HCT116 (cell line): ENCODE measurements around the gene SDK1. TPM values are rescaled to one million over a fixed set of nuclear protein-coding genes. Genes with fewer than 3 reads are reported as not detected.

Source experiments
- ATAC-seq: fragments of 200-7000 bp; cut with Tn5 transposase; 2 replicates; pipeline ENCODE4 v1.9.1; 2020; ENCODE audit warnings: mild to moderate bottlenecking, moderate library complexity
- BruUV-seq: library from RNA; stranded (reverse); fragments of 400-500 nt; replicated peaks from 2 replicates; lab custom pipeline; 2021; lab: Mats Ljungman, UMichigan
- CTCF ChIA-PET: fragments of 300-600 bp; sonication (Branson Sonifier 250); formaldehyde crosslinking; loops from one replicate; lab custom pipeline; 2021; ENCODE audit warnings: antibody characterized with exemption; lab: Charles Lee
- POLR2A ChIA-PET: fragments of 300-600, 350-600 bp; sonication (Branson Sonifier 250); formaldehyde crosslinking; loops from one replicate; lab custom pipeline; 2021; ENCODE audit warnings: antibody characterized with exemption; lab: Charles Lee
- RAD21 ChIA-PET, 2 experiments: fragments of 300-600 bp; sonication (Branson Sonifier 250); formaldehyde crosslinking; loops; one replicate each; lab custom pipeline; 2023; ENCODE audit warnings: low total read pairs in 2 of 2; ENCODE audit not compliant: uncharacterized antibody in 2 of 2, unreplicated experiment in 2 of 2, low non-redundant PET in 1 of 2; lab: Charles Lee
- DNase-seq: peaks from one replicate; pipeline ENCODE4 v3.0.0-alpha.2; 2010; ENCODE audit warnings: low read depth, low spot score
- H2AFZ ChIP-seq: fragments of 200-600 bp; shearing (Covaris generic), sonication (generic); 2 replicates; pipeline ENCODE4 v1.6.1; 2017; ENCODE audit warnings: low read depth, mixed run types, mixed read lengths, antibody characterized with exemption, low read length; ENCODE audit not compliant: poor library complexity, severe bottlenecking
- H3K27ac ChIP-seq: 2 replicates; pipeline ENCODE4 v1.5.1; 2012; ENCODE audit warnings: low read depth, low read length
- H3K27me3 ChIP-seq: fragments of 200-600 bp; sonication (generic); 2 replicates; pipeline ENCODE4 v1.6.1; 2016; ENCODE audit warnings: mixed run types, low read length, mixed read lengths; ENCODE audit not compliant: insufficient read depth
- H3K36me3 ChIP-seq, 2 experiments: fragments of 200-500 bp in 1 of 2; fragments of 200-600 bp in 1 of 2; sonication (Bioruptor generic) in 1 of 2; sonication (generic) in 1 of 2; 2 replicates each; pipeline versions ENCODE4 v1.5.1 to v1.6.1; 2014 to 2016; ENCODE audit warnings: low read length in 2 of 2, inconsistent platforms in 1 of 2, mixed read lengths in 1 of 2, mixed run types in 1 of 2; ENCODE audit not compliant: insufficient read depth in 2 of 2, control insufficient read depth in 1 of 2
- H3K4me1 ChIP-seq, 2 experiments: fragments of 200-600 bp in 1 of 2; sonication (generic) in 1 of 2; 2 replicates each; pipeline versions ENCODE4 v1.5.1 to v1.6.1; 2012 to 2017; ENCODE audit warnings: low read length in 2 of 2, inconsistent platforms in 1 of 2, mild to moderate bottlenecking in 1 of 2, mixed read lengths in 1 of 2, mixed run types in 1 of 2, moderate library complexity in 1 of 2; ENCODE audit not compliant: insufficient read depth in 2 of 2, control insufficient read depth in 1 of 2
- H3K4me2 ChIP-seq: fragments of 200-600 bp; sonication (generic); 2 replicates; pipeline ENCODE4 v1.6.1; 2017; ENCODE audit warnings: mixed run types, low read length, mixed read lengths
- H3K4me3 ChIP-seq, 2 experiments: fragments of 200-600 bp in 1 of 2; sonication (generic) in 1 of 2; replicated peaks in 1 of 2; 2 replicates each; pipeline ENCODE4 v1.5.1; 2011 to 2016; ENCODE audit warnings: low read length in 2 of 2, control low read depth in 1 of 2, low read depth in 1 of 2, mild to moderate bottlenecking in 1 of 2, mixed read lengths in 1 of 2, mixed run types in 1 of 2
- H3K79me2 ChIP-seq: fragments of 200-600 bp; sonication (generic); 2 replicates; pipeline ENCODE4 v1.6.1; 2017; ENCODE audit warnings: mild to moderate bottlenecking, mixed run types, low read length, moderate library complexity, mixed read lengths; ENCODE audit not compliant: insufficient read depth
- H3K9ac ChIP-seq: fragments of 200-600 bp; sonication (generic); 2 replicates; pipeline ENCODE4 v1.6.1; 2016; ENCODE audit warnings: low read length, mixed read lengths
- H3K9me2 ChIP-seq: fragments of 200-600 bp; sonication (generic), shearing (Covaris generic); 2 replicates; pipeline ENCODE4 v1.6.1; 2017; ENCODE audit warnings: mixed run types, mild to moderate bottlenecking, moderate library complexity; ENCODE audit not compliant: insufficient read depth
- H3K9me3 ChIP-seq, 2 experiments: fragments of 200-500 bp in 1 of 2; fragments of 200-600 bp in 1 of 2; sonication (Bioruptor generic) in 1 of 2; sonication (generic) in 1 of 2; 2 replicates each; pipeline ENCODE4 v1.6.1; 2014 to 2017; ENCODE audit warnings: low read length in 2 of 2, mixed read lengths in 2 of 2, inconsistent platforms in 1 of 2, low read depth in 1 of 2, mild to moderate bottlenecking in 1 of 2, mixed run types in 1 of 2, moderate library complexity in 1 of 2; ENCODE audit not compliant: control insufficient read depth in 1 of 2, insufficient read depth in 1 of 2
- H4K20me1 ChIP-seq: fragments of 200-600 bp; sonication (generic), shearing (Covaris generic); 2 replicates; pipeline ENCODE4 v1.6.1; 2017; ENCODE audit warnings: mixed run types, mild to moderate bottlenecking, moderate library complexity; ENCODE audit not compliant: insufficient read depth
- ATF3 ChIP-seq: IDR thresholded peaks from 2 replicates; pipeline ENCODE4 v1.6.1; 2012
- CBX3 ChIP-seq: IDR thresholded peaks from 2 replicates; pipeline ENCODE4 v1.6.1; 2012; ENCODE audit warnings: low read depth
- CEBPB ChIP-seq: IDR thresholded peaks from 2 replicates; pipeline ENCODE4 v1.6.1; 2012; ENCODE audit warnings: low read depth
- CTCF ChIP-seq, 3 experiments: fragments of 200-600 bp in 1 of 3; sonication (generic) in 1 of 3; IDR thresholded peaks in 2 of 3; conservative IDR thresholded peaks in 1 of 3; 2 replicates each; pipeline ENCODE4 v1.5.1; 2012 to 2017; ENCODE audit warnings: low read depth in 2 of 3, low read length in 2 of 3, antibody characterized with exemption in 1 of 3, borderline replicate concordance in 1 of 3, control low read depth in 1 of 3, mild to moderate bottlenecking in 1 of 3, mixed read lengths in 1 of 3, mixed run types in 1 of 3, moderate library complexity in 1 of 3; ENCODE audit not compliant: insufficient read depth in 1 of 3
- EGR1 ChIP-seq: IDR thresholded peaks from 2 replicates; pipeline ENCODE4 v1.6.1; 2012; ENCODE audit warnings: low read depth
- ELF1 ChIP-seq: IDR thresholded peaks from 2 replicates; pipeline ENCODE4 v1.6.1; 2012; ENCODE audit warnings: low read depth, borderline replicate concordance
- EZH2phosphoT487 ChIP-seq: fragments of 200-600 bp; IDR thresholded peaks from 2 replicates; pipeline ENCODE4 v1.6.1; 2018; ENCODE audit warnings: antibody characterized with exemption, borderline replicate concordance
- FOSL1 ChIP-seq: IDR thresholded peaks from 2 replicates; pipeline ENCODE4 v1.6.1; 2012; ENCODE audit warnings: low read depth
- JUND ChIP-seq: IDR thresholded peaks from 2 replicates; pipeline ENCODE4 v1.6.1; 2012
- MAX ChIP-seq: IDR thresholded peaks from 2 replicates; pipeline ENCODE4 v1.6.1; 2012
- POLR2A ChIP-seq: IDR thresholded peaks from 2 replicates; pipeline ENCODE4 v1.7.0; 2011; ENCODE audit warnings: borderline replicate concordance; ENCODE audit not compliant: insufficient read depth, insufficient read length; ENCODE audit errors: extremely low read depth
- POLR2AphosphoS5 ChIP-seq: IDR thresholded peaks from 2 replicates; pipeline ENCODE4 v1.6.1; 2011; ENCODE audit warnings: mild to moderate bottlenecking, low read depth, low read length, moderate library complexity
- RAD21 ChIP-seq: IDR thresholded peaks from 2 replicates; pipeline ENCODE4 v1.6.1; 2012; ENCODE audit warnings: low read depth, mild to moderate bottlenecking
- SIN3A ChIP-seq: IDR thresholded peaks from 2 replicates; pipeline ENCODE4 v1.6.1; 2012; ENCODE audit warnings: low read depth
- SP1 ChIP-seq: IDR thresholded peaks from 2 replicates; pipeline ENCODE4 v1.6.1; 2012; ENCODE audit warnings: low read depth
- TCF7L2 ChIP-seq: IDR thresholded peaks from 2 replicates; pipeline ENCODE4 v1.7.0; 2011; ENCODE audit warnings: borderline replicate concordance, inconsistent platforms; ENCODE audit not compliant: insufficient read depth, insufficient read length; ENCODE audit errors: extremely low read depth
- YY1 ChIP-seq: IDR thresholded peaks from 2 replicates; pipeline ENCODE4 v1.6.1; 2011; ENCODE audit warnings: low read length, low read depth, moderate library complexity, mild to moderate bottlenecking; ENCODE audit not compliant: insufficient replicate concordance; ENCODE audit errors: extremely low read depth
- ZBTB33 ChIP-seq: IDR thresholded peaks from 2 replicates; pipeline ENCODE4 v1.6.1; 2011; ENCODE audit warnings: mild to moderate bottlenecking, low read length, moderate library complexity; ENCODE audit not compliant: insufficient replicate concordance; ENCODE audit errors: extremely low read depth
- ZFX ChIP-seq: fragments of 450-650 bp; IDR thresholded peaks from 2 replicates; pipeline ENCODE4 v1.6.1; 2017
- intact Hi-C: fragments of 100-400 bp; cut with micrococcal nuclease; formaldehyde crosslinking; loops from 2 replicates; pipeline ENCODE4 v1.10.0; 2022
- total RNA-seq: library from RNA; stranded (reverse); gene quantifications from one replicate; pipeline ENCODE4 v1.2.1, GENCODE V29; 2021; ENCODE audit not compliant: unreplicated experiment

SDK1 gene
- total RNA-seq, 1 experiment from 2014 or later, result 0.05 TPM

- TF ChIP-seq RAD21, result no peak
- no peak for TF ChIP-seq ELF1
- TF ChIP-seq MAX, result no peak
- no peak for TF ChIP-seq POLR2A
- TF ChIP-seq CEBPB, result no peak
- TF ChIP-seq FOSL1, result no peak
- TF ChIP-seq JUND, result no peak
- no peak for TF ChIP-seq EGR1
Measured at GRCh38 chr7:4179688-4180380, 878.8 kb downstream of the SDK1 start (continued).

- Histone ChIP-seq H3K9ac (no peak overlapping the region), H3K27ac (no peak overlapping the region), H3K36me3 (no peaks in the 10 kb centered on the region), H4K20me1 (no peaks in the 10 kb centered on the region), H3K4me1 (no peaks in the 10 kb centered on the region), H3K4me3 (no peak overlapping the region), H3K9me3 (no peaks in the 10 kb centered on the region), H3K4me2 (no peak overlapping the region), H3K27me3 (no peaks in the 10 kb centered on the region), H3K79me2 (no peaks in the 10 kb centered on the region), H3K9me2 (no peaks in the 10 kb centered on the region), H2AFZ (no peak overlapping the region)
- DNase-seq (no peak), ATAC-seq (no peak)
- ChIA-PET RAD21 (no interaction called here), POLR2A (no interaction called here), CTCF (no interaction called here)
- no TSS peak for BruUV-seq
- intact Hi-C loops, result no loop called here
- TF ChIP-seq CTCF (IDR thresholded peaks at IDR 0.05 in 2 of 3, conservative IDR thresholded peaks at IDR 0.05 in 1 of 3; ENCODE audit: borderline replicate concordance in 1 of 3, insufficient read depth in 1 of 3, low read depth in 2 of 3, low read length in 2 of 3) (no peak), ZBTB33 (no peak), MAX (no peak), ATF3 (no peak), ZFX (no peak), ELF1 (no peak), YY1 (no peak), EGR1 (no peak), POLR2AphosphoS5 (no peak), EZH2phosphoT487 (no peak), CEBPB (no peak), SIN3A (no peak), CBX3 (no peak), SP1 (no peak), TCF7L2 (no peak), POLR2A (no peak)
Measured at GRCh38 chr7:4181446-4181845, 880.4 kb downstream of the SDK1 start.
